ENCODE measurements around the gene OR11H7.
"Not testable (repeated sequence)": the region's sequence is repeated elsewhere in the genome, so short reads cannot be mapped to it uniquely, and the experiment has no call there.

Gene OR11H7

GRCh38 chr14:20228681-20229080 is at the start of gene OR11H7:
Gene OR11H7 (plus strand): TSS chr14:20228981.
- H3K36me3 ChIP-seq = no peaks in the 10 kb centered on the region
- no peaks in the 10 kb centered on the region for H4K20me1 ChIP-seq
- H3K27me3 ChIP-seq = no peaks in the 10 kb centered on the region
- no peak within 1 kb of the TSS for H3K4me2 ChIP-seq
- H3K4me1 ChIP-seq = no peaks in the 10 kb centered on the region
- H3K9ac ChIP-seq = no peak within 1 kb of the TSS
- no peak for TF ChIP-seq Cebpa-rat (IDR thresholded peaks at IDR 0.05)
- H3K4me3 ChIP-seq = no peak within 1 kb of the TSS
- H3K9me3 ChIP-seq = peaks cover 6% of the 10 kb centered on the region; the same call in 1 of the 2 replicates
- no peak within 1 kb of the TSS for H3K27ac ChIP-seq

DNA sequence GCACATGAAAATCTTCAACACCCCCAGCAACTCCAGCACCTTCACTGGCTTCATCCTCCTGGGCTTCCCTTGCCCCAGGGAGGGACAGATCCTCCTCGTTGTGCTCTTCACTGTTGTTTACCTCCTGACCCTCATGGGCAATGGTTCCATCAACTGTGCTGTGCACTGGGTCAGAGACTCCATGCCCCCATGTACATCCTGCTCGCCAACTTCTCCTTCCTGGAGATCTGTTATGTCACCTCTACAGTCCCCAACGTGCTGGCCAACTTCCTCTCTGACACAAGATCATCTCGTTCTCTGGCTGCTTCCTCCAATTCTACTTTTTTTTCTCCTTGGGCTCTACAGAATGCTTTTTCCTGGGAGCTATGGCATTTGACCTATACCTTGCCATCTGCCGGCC is 49.6 kb upstream of the OR11H7 start:
- Histone ChIP-seq H3K27me3 (no peaks in the 10 kb centered on the region), H3K4me3 (no peak overlapping the region), H3K4me1 (no peaks in the 10 kb centered on the region), H3K27ac (no peak overlapping the region), H3K9me3 (no peaks in the 10 kb centered on the region), H3K4me2 (no peak overlapping the region), H3K9ac (no peak overlapping the region), H3K36me3 (no peaks in the 10 kb centered on the region), H4K20me1 (no peaks in the 10 kb centered on the region)
- no peak for TF ChIP-seq Cebpa-rat (IDR thresholded peaks at IDR 0.05)

DNA sequence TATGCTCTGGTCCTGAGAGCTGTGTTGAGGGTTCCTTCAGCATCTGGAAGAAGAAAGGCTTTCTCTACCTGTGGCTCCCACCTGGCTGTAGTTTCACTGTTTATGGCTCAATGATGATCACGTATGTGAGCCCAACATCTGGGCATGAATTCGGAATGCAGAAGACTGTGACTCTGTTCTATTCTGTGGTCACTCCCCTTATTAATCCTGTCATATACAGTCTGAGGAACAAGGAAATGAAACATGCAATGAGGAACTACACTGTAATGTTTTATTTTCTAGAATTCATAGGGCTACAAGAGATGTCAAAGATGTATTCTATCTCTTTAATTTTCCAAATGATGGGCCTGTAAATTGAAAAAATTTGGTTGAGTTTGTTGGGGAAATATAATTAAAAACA is 48.9 kb upstream of the OR11H7 start:
- Histone ChIP-seq H3K9me3 (no peaks in the 10 kb centered on the region), H3K4me2 (no peak overlapping the region)

DNA sequence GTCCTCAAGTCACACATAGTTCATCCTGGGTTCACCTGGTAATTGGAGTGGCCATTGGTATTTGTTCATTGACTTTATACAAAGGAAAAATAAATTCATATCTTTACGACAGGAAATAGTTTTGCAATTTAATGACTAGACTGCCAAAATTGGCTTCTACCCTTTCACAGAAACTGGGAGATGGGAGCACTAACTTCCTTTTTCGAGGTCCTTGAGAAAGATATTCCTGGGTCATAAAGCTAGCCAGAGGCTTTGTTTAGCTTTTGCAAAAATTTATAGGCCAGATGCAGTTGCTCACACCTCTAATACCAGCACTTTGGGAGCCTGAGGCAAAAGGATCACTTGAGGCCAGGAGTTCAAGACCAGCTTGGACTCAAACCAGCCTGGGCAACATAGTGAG is 48.3 kb upstream of the OR11H7 start:
- Histone ChIP-seq H3K27ac (no peak overlapping the region), H3K9me3 (no peaks in the 10 kb centered on the region), H3K4me2 (no peak overlapping the region), H3K4me3 (no peak overlapping the region), H4K20me1 (no peaks in the 10 kb centered on the region), H3K9ac (no peak overlapping the region), H3K4me1 (no peaks in the 10 kb centered on the region), H3K27me3 (no peaks in the 10 kb centered on the region), H3K36me3 (no peaks in the 10 kb centered on the region)
- no peak for TF ChIP-seq Cebpa-rat (IDR thresholded peaks at IDR 0.05)

More for the DNA sequence above, 48.9 kb upstream of the OR11H7 start:
- no peaks in the 10 kb centered on the region for H3K4me1 ChIP-seq
- H3K36me3 ChIP-seq = no peaks in the 10 kb centered on the region
- H3K27me3 ChIP-seq = no peaks in the 10 kb centered on the region
- H3K4me3 ChIP-seq = no peak overlapping the region
- H4K20me1 ChIP-seq = no peaks in the 10 kb centered on the region
- no peak overlapping the region for H3K9ac ChIP-seq
- H3K27ac ChIP-seq = no peak overlapping the region
- TF ChIP-seq Cebpa-rat (IDR thresholded peaks at IDR 0.05) = no peak

DNA sequence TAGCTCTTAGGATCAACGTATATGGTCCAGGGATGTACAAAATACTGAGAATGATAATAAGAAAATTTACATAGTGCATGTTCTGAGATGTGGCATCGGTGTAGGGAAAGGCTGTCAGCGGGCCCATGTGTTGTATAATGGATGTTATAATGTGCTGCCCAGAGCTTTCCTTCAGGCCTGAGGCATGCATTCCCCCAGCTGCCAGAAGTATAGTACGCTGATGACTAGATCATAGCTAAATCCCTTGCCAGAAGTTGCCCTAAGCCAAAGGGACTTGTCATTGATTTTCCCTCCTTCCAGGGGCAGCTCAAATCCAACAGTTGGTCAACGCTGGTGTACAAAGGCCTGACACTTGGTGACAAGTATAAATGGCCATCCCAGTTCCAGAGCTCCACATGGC is 44.6 kb upstream of the OR11H7 start:
- no peaks in the 10 kb centered on the region for H3K36me3 ChIP-seq
- no peak overlapping the region for H3K4me2 ChIP-seq
- no peak overlapping the region for H3K27ac ChIP-seq
- no peaks in the 10 kb centered on the region for H3K4me1 ChIP-seq
- no peak overlapping the region for H3K4me3 ChIP-seq
- no peak for TF ChIP-seq Cebpa-rat (IDR thresholded peaks at IDR 0.05)
- H3K9me3 ChIP-seq = no peaks in the 10 kb centered on the region
- no peaks in the 10 kb centered on the region for H3K27me3 ChIP-seq
- H3K9ac ChIP-seq = no peak overlapping the region
- H4K20me1 ChIP-seq = no peaks in the 10 kb centered on the region

GRCh38 chr14:20190596-20190995 is 38.2 kb upstream of the OR11H7 start, which contains the start of gene OR11G2:
Gene OR11G2 (plus strand): TSS chr14:20190896. CDS start chr14:20197438, 6,542 bp downstream.
- TF ChIP-seq Cebpa-rat (IDR thresholded peaks at IDR 0.05) = no peak
- H3K9me3 ChIP-seq = no peaks in the 10 kb centered on the region

DNA sequence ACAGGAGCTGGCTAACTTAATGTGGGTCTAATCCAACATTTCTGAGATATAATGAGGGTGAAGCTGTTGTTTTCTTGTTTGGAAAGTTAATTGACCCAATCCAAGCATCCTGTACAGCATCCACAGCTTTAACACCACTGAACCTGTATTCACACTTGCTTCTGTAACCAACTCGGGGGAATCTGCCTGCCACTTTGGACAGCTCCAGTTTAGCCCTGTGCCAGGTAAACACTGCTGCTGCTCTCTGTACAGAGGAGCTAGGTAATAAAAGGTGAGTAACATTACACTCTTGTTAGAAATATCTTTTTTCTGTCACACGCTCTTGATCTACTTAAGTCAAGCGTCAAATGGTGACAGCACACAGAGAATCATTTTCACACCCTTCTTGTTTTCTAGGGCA is 37.4 kb upstream of the OR11H7 start:
- TF ChIP-seq Cebpa-rat (IDR thresholded peaks at IDR 0.05) = no peak

More at GRCh38 chr14:20190596-20190995, 38.2 kb upstream of the OR11H7 start, which contains the start of gene OR11G2:
- H4K20me1 ChIP-seq = no peaks in the 10 kb centered on the region
- H3K4me1 ChIP-seq = no peaks in the 10 kb centered on the region
- no peak within 1 kb of the TSS for H3K4me3 ChIP-seq
- no peak within 1 kb of the TSS for H3K4me2 ChIP-seq
- no peaks in the 10 kb centered on the region for H3K36me3 ChIP-seq
- H3K27ac ChIP-seq = no peak within 1 kb of the TSS
- H3K9ac ChIP-seq = no peak within 1 kb of the TSS
- H3K27me3 ChIP-seq = no peaks in the 10 kb centered on the region

GRCh38 chr14:20194101-20194500 is 34.7 kb upstream of the OR11H7 start:
- no peak overlapping the region for H3K27ac ChIP-seq
- H3K4me1 ChIP-seq = no peaks in the 10 kb centered on the region
- H3K4me2 ChIP-seq = no peak overlapping the region
- TF ChIP-seq Cebpa-rat (IDR thresholded peaks at IDR 0.05) = no peak
- no peak overlapping the region for H3K4me3 ChIP-seq
- H3K36me3 ChIP-seq = no peaks in the 10 kb centered on the region
- no peak overlapping the region for H3K9ac ChIP-seq
- no peaks in the 10 kb centered on the region for H3K9me3 ChIP-seq
- H4K20me1 ChIP-seq = no peaks in the 10 kb centered on the region
- H3K27me3 ChIP-seq = no peaks in the 10 kb centered on the region

More for the DNA sequence above, 37.4 kb upstream of the OR11H7 start:
- H3K9me3 ChIP-seq = no peaks in the 10 kb centered on the region
- no peak overlapping the region for H3K4me2 ChIP-seq
- H3K4me3 ChIP-seq = no peak overlapping the region
- H4K20me1 ChIP-seq = no peaks in the 10 kb centered on the region
- H3K27me3 ChIP-seq = no peaks in the 10 kb centered on the region
- no peaks in the 10 kb centered on the region for H3K36me3 ChIP-seq
- no peaks in the 10 kb centered on the region for H3K4me1 ChIP-seq
- H3K27ac ChIP-seq = no peak overlapping the region
- H3K9ac ChIP-seq = no peak overlapping the region

GRCh38 chr14:20195170-20195569 is 33.6 kb upstream of the OR11H7 start:
- not testable (repeated sequence) for H3K27ac ChIP-seq, H3K4me3 ChIP-seq, H3K27me3 ChIP-seq, H3K4me1 ChIP-seq, H3K9me3 ChIP-seq, H3K4me2 ChIP-seq, H3K9ac ChIP-seq, H4K20me1 ChIP-seq, H3K36me3 ChIP-seq

GRCh38 chr14:20195911-20196310 is 32.9 kb upstream of the OR11H7 start:
- H3K9me3 ChIP-seq = no peaks in the 10 kb centered on the region
- no peaks in the 10 kb centered on the region for H3K27me3 ChIP-seq
- H3K4me3 ChIP-seq = no peak overlapping the region
- H4K20me1 ChIP-seq = no peaks in the 10 kb centered on the region
- TF ChIP-seq Cebpa-rat (IDR thresholded peaks at IDR 0.05) = no peak
- H3K4me1 ChIP-seq = no peaks in the 10 kb centered on the region
- H3K27ac ChIP-seq = no peak overlapping the region
- no peak overlapping the region for H3K4me2 ChIP-seq
- no peaks in the 10 kb centered on the region for H3K36me3 ChIP-seq
- H3K9ac ChIP-seq = no peak overlapping the region

DNA sequence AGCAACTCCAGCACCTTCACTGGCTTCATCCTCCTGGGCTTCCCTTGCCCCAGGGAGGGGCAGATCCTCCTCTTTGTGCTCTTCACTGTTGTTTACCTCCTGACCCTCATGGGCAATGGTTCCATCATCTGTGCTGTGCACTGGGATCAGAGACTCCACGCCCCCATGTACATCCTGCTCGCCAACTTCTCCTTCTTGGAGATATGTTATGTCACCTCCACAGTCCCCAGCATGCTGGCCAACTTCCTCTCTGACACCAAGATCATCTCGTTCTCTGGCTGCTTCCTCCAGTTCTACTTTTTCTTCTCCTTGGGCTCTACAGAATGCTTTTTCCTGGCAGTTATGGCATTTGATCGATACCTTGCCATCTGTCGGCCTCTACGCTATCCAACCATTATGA is 31.3 kb upstream of the OR11H7 start:
- no peak for TF ChIP-seq Cebpa-rat (IDR thresholded peaks at IDR 0.05)
- no peaks in the 10 kb centered on the region for H3K27me3 ChIP-seq
- H3K4me1 ChIP-seq = no peaks in the 10 kb centered on the region
- H4K20me1 ChIP-seq = no peaks in the 10 kb centered on the region
- H3K27ac ChIP-seq = no peak overlapping the region
- no peaks in the 10 kb centered on the region for H3K9me3 ChIP-seq
- no peak overlapping the region for H3K4me2 ChIP-seq
- H3K36me3 ChIP-seq = no peaks in the 10 kb centered on the region
- no peak overlapping the region for H3K9ac ChIP-seq
- H3K4me3 ChIP-seq = no peak overlapping the region
